ENCODE results near the gene ECPAS.

DNA sequence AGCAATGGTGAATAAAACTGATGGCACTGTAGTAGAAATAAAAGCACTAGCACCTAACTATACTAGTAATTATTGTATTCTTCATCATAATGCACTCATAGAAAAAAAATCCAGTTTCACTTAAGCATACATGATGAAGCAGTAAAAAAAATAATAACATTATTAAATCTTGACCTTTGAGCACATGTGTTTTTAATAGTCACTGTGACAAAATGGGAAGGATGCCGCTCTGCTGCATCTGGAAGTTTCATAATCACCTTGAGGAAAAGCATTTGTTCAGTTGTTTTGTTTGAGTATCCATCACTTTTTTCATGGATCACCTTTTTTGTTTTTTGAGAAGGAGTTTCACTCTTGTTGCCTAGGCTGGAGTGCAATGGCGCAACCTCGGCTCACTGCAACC is 167.4 kb downstream of the ECPAS start:
- TF ChIP-seq TAF1 (IDR thresholded peaks at IDR 0.05; ENCODE audit: borderline replicate concordance, insufficient read depth, low read length) (no peak), POLR2AphosphoS5 (IDR thresholded peaks at IDR 0.05; ENCODE audit: low read depth, low read length) (no peak), SIN3A (IDR thresholded peaks at IDR 0.05; ENCODE audit: borderline replicate concordance, insufficient read depth, low read length) (no peak)
